ENCODE results near the gene OVAAL.

Gene OVAAL

DNA sequence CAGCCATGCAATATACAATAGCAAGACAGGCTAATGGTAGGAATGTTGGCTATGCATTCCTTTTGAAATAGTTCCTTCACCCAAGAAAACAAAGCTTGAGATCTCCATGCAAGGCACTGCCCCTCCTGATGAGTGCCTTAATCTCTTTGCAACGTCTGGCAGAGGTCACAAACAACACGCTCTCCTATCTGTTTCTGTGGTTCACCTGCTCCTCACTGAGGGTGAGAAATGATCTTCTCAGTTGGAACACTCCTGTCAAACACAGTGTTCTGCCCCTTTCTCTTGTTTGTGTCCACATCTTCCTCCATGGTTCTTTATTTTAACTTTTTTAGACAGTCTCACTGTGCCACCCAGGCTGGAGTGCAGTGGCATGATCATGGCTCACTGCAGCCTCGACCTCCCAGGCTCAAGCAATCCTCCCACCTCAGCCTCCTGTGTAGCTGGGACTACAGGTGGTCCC is 51.8 kb downstream of the OVAAL start:
- DNase-seq: no peak

GRCh38 chr1:180611016-180611930 is 52.5 kb downstream of the OVAAL start:
- DNase-seq: peak; percentile 4

GRCh38 chr1:180612632-180613031 is 53.9 kb downstream of the OVAAL start:
- DNase-seq: no peak

DNA sequence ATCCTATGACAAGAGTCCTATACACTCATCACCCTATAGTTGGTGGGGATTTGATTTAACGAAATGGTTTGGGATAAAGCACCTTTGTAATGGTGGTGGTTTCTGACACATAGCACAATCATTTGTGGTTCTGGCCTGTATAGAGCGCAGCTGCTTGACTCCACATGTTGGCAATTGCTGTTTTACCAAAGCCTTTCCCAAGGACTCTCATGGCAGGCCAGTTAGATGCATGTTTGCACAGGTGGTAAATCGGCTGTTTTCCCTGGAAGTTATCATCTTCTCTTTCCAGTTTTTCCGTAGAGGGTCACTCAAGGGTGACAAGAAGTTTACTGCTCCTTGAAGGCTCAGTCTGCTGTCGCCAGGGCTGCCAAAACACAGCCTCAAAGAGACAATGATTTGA is 56.0 kb downstream of the OVAAL start:
- DNase-seq: no peak

- DNase-seq: no peak
Observed at GRCh38 chr1:180615493-180616290, 56.9 kb downstream of the OVAAL start.

Data from GF-D8 (cell line).